ENCODE measurements around the gene RNF214.

DNA sequence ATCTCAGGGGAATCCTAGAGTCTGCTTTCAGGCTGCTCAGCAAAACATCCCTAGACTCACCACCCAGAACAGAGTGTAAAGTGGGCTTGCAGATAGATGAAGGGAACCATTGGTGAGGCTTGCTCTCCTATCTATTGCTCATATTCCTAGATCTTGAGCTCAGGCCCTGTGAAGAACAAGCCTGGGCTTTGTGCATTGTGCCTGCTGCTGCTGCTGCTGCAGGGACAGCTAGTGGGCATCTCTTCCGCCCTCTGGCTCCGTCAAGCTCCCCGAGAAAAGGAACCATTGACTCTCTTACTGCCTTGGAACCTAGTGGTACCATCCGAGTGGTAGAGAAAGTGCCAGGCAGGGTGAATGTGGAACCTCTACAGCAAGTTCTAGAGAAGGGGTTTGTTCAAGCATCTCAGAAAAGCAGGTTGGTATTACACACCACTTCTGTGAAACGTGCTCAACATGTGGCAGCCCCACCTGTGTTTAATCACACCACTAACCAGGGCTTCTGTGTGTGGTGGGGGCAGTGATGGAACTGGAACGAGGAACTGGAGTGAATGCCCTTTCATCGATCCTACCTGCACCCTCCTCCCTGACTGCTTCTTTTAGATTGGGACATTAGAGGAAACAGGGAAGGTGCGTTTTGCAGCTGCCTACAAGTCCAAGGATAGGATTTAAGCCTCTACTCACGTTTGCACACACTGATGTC is 63.1 kb downstream of the RNF214 start:
- no peak for TF ChIP-seq POLR2AphosphoS5 (IDR thresholded peaks at IDR 0.05)
- TF ChIP-seq POLR2A (IDR thresholded peaks at IDR 0.05), result no peak
- TF ChIP-seq, protein P1, sequence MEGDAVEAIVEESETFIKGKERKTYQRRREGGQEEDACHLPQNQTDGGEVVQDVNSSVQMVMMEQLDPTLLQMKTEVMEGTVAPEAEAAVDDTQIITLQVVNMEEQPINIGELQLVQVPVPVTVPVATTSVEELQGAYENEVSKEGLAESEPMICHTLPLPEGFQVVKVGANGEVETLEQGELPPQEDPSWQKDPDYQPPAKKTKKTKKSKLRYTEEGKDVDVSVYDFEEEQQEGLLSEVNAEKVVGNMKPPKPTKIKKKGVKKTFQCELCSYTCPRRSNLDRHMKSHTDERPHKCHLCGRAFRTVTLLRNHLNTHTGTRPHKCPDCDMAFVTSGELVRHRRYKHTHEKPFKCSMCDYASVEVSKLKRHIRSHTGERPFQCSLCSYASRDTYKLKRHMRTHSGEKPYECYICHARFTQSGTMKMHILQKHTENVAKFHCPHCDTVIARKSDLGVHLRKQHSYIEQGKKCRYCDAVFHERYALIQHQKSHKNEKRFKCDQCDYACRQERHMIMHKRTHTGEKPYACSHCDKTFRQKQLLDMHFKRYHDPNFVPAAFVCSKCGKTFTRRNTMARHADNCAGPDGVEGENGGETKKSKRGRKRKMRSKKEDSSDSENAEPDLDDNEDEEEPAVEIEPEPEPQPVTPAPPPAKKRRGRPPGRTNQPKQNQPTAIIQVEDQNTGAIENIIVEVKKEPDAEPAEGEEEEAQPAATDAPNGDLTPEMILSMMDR (IDR thresholded peaks at IDR 0.05), result no peak

All from stomach (tissue), 4 donors.